SU-DHL-6 (cell line): ENCODE results near the gene ADGRB3.
"Not testable (repeated sequence)": the region's sequence is repeated elsewhere in the genome, so short reads cannot be mapped to it uniquely, and the experiment has no call there.

Experiments
- H2AFZ ChIP-seq: fragments of 200-600 bp; sonication (generic); 2 replicates; pipeline ENCODE4 v1.6.1; 2014; ENCODE audit warnings: low read depth, mild to moderate bottlenecking, moderate library complexity, mixed read lengths, antibody characterized with exemption, low read length; ENCODE audit not compliant: severe bottlenecking
- H3F3A ChIP-seq: fragments of 200-600 bp; shearing (Covaris generic); 2 replicates; pipeline ENCODE4 v1.6.0; 2016; ENCODE audit warnings: antibody characterized with exemption, mild to moderate bottlenecking; ENCODE audit not compliant: insufficient read depth
- H3K27ac ChIP-seq: fragments of 200-600 bp; sonication (generic); 2 replicates; pipeline ENCODE4 v1.5.1; 2016; ENCODE audit warnings: low read depth, mild to moderate bottlenecking, low read length, moderate library complexity, mixed read lengths
- H3K27me3 ChIP-seq: fragments of 200-600 bp; sonication (generic), shearing (Covaris generic); 2 replicates; pipeline ENCODE4 v1.6.0; 2014; ENCODE audit warnings: mild to moderate bottlenecking, low read length
- H3K36me3 ChIP-seq: fragments of 200-600 bp; sonication (generic); 2 replicates; pipeline ENCODE4 v1.6.1; 2014; ENCODE audit warnings: mild to moderate bottlenecking, low read length, mixed read lengths
- H3K4me2 ChIP-seq: fragments of 300-600, 200-600 bp; shearing (Covaris generic), sonication (generic); 2 replicates; pipeline ENCODE4 v1.6.0; 2014; ENCODE audit warnings: low read length, low read depth, mild to moderate bottlenecking; ENCODE audit not compliant: poor library complexity, severe bottlenecking
- H3K4me3 ChIP-seq: fragments of 200-600 bp; sonication (generic); 2 replicates; pipeline ENCODE4 v1.5.1; 2014; ENCODE audit warnings: antibody characterized with exemption, low read length, mild to moderate bottlenecking, mixed read lengths; ENCODE audit not compliant: insufficient read depth, poor library complexity, severe bottlenecking
- H3K79me2 ChIP-seq: fragments of 200-600 bp; sonication (generic); 2 replicates; pipeline ENCODE4 v1.6.1; 2014; ENCODE audit warnings: mild to moderate bottlenecking, low read length, moderate library complexity; ENCODE audit not compliant: insufficient read depth
- H3K9ac ChIP-seq: fragments of 200-600 bp; sonication (generic); 2 replicates; pipeline ENCODE4 v1.7.0; 2014; ENCODE audit warnings: mild to moderate bottlenecking, low read length
- H3K9me2 ChIP-seq: fragments of 200-600 bp; sonication (generic); replicated peaks from 2 replicates; pipeline ENCODE4 v1.6.1; 2014; ENCODE audit warnings: low read length; ENCODE audit not compliant: insufficient read depth
- H3K9me3 ChIP-seq: fragments of 200-600 bp; sonication (generic); 2 replicates; pipeline ENCODE4 v1.6.1; 2014; ENCODE audit warnings: low read length, mixed read lengths; ENCODE audit not compliant: insufficient read depth
- H4K20me1 ChIP-seq: fragments of 200-600 bp; sonication (generic); 2 replicates; pipeline ENCODE4 v1.6.1; 2014; ENCODE audit warnings: low read depth, mild to moderate bottlenecking, antibody characterized with exemption, low read length, moderate library complexity, mixed read lengths
- CTCF ChIP-seq: fragments of 200-600 bp; sonication (generic); IDR thresholded peaks from one replicate; pipeline ENCODE4 v1.5.1; 2017; ENCODE audit warnings: antibody characterized with exemption, mild to moderate bottlenecking, low read length, moderate library complexity; ENCODE audit not compliant: insufficient read depth, poor library complexity, severe bottlenecking
- EZH2phosphoT487 ChIP-seq: fragments of 200-600 bp; sonication (generic), shearing (Covaris generic); conservative IDR thresholded peaks from 2 replicates; pipeline ENCODE4 v1.6.1; 2018; ENCODE audit warnings: mild to moderate bottlenecking, antibody characterized with exemption, low read length, moderate library complexity, mixed read lengths

ADGRB3 gene

GRCh38 chr6:68743099-68743498, 108.0 kb downstream of the ADGRB3 start:
- Histone ChIP-seq H3K9me3 (no peaks in the 10 kb centered on the region), H3K27ac (no peak overlapping the region), H3K9ac (no peak overlapping the region), H4K20me1 (no peaks in the 10 kb centered on the region), H3K27me3 (no peaks in the 10 kb centered on the region), H2AFZ (no peak overlapping the region), H3K4me3 (no peak overlapping the region), H3K36me3 (no peaks in the 10 kb centered on the region), H3F3A (no peaks in the 10 kb centered on the region), H3K4me2 (no peak overlapping the region), H3K9me2 (no peaks in the 10 kb centered on the region), H3K79me2 (no peaks in the 10 kb centered on the region)
- TF ChIP-seq EZH2phosphoT487 = no peak
- TF ChIP-seq CTCF = no peak

GRCh38 chr6:68744376-68744775, 109.3 kb downstream of the ADGRB3 start:
- H3K36me3 ChIP-seq, H2AFZ ChIP-seq, H3F3A ChIP-seq, H3K9ac ChIP-seq, H3K9me2 ChIP-seq, H3K4me2 ChIP-seq, H3K27ac ChIP-seq, H3K9me3 ChIP-seq, H4K20me1 ChIP-seq, H3K27me3 ChIP-seq, H3K79me2 ChIP-seq, H3K4me3 ChIP-seq: not testable (repeated sequence)

GRCh38 chr6:68746376-68746775, 111.3 kb downstream of the ADGRB3 start:
- no peak overlapping the region for H2AFZ ChIP-seq
- TF ChIP-seq CTCF (no peak), EZH2phosphoT487 (no peak)
- no peaks in the 10 kb centered on the region for H3F3A ChIP-seq
- H3K36me3 ChIP-seq = no peaks in the 10 kb centered on the region
- no peaks in the 10 kb centered on the region for H3K9me2 ChIP-seq
- no peaks in the 10 kb centered on the region for H4K20me1 ChIP-seq
- no peak overlapping the region for H3K4me3 ChIP-seq
- H3K9ac ChIP-seq = no peak overlapping the region
- H3K79me2 ChIP-seq = no peaks in the 10 kb centered on the region
- no peak overlapping the region for H3K4me2 ChIP-seq
- H3K27me3 ChIP-seq = no peaks in the 10 kb centered on the region
- no peaks in the 10 kb centered on the region for H3K9me3 ChIP-seq
- no peak overlapping the region for H3K27ac ChIP-seq

GRCh38 chr6:68747110-68747790, 112.2 kb downstream of the ADGRB3 start:
- no peaks in the 10 kb centered on the region for H3K36me3 ChIP-seq
- no peak overlapping the region for H3K27ac ChIP-seq
- H3K9ac ChIP-seq = no peak overlapping the region
- no peak overlapping the region for H2AFZ ChIP-seq
- H4K20me1 ChIP-seq = no peaks in the 10 kb centered on the region
- no peak overlapping the region for H3K4me3 ChIP-seq
- TF ChIP-seq CTCF = no peak
- no peak for TF ChIP-seq EZH2phosphoT487
- H3F3A ChIP-seq = no peaks in the 10 kb centered on the region
- no peaks in the 10 kb centered on the region for H3K79me2 ChIP-seq
- H3K4me2 ChIP-seq = no peak overlapping the region
- no peaks in the 10 kb centered on the region for H3K9me2 ChIP-seq
- no peaks in the 10 kb centered on the region for H3K27me3 ChIP-seq
- H3K9me3 ChIP-seq = no peaks in the 10 kb centered on the region

GRCh38 chr6:68747832-68748231, 112.8 kb downstream of the ADGRB3 start:
- H3K36me3 ChIP-seq, H3K4me2 ChIP-seq, H3K4me3 ChIP-seq, H2AFZ ChIP-seq, H3K9me3 ChIP-seq, H3K9ac ChIP-seq, H3K9me2 ChIP-seq, H3K27ac ChIP-seq, H3K79me2 ChIP-seq, H4K20me1 ChIP-seq, H3K27me3 ChIP-seq, H3F3A ChIP-seq: not testable (repeated sequence)
